ENCODE data around the gene AP1S1. TPM values are rescaled to one million over a fixed set of nuclear protein-coding genes. Genes with fewer than 3 reads are reported as not detected.

The AP1S1 gene
- total RNA-seq, 1 donor from 2014 or later = 23.6 TPM

DNA sequence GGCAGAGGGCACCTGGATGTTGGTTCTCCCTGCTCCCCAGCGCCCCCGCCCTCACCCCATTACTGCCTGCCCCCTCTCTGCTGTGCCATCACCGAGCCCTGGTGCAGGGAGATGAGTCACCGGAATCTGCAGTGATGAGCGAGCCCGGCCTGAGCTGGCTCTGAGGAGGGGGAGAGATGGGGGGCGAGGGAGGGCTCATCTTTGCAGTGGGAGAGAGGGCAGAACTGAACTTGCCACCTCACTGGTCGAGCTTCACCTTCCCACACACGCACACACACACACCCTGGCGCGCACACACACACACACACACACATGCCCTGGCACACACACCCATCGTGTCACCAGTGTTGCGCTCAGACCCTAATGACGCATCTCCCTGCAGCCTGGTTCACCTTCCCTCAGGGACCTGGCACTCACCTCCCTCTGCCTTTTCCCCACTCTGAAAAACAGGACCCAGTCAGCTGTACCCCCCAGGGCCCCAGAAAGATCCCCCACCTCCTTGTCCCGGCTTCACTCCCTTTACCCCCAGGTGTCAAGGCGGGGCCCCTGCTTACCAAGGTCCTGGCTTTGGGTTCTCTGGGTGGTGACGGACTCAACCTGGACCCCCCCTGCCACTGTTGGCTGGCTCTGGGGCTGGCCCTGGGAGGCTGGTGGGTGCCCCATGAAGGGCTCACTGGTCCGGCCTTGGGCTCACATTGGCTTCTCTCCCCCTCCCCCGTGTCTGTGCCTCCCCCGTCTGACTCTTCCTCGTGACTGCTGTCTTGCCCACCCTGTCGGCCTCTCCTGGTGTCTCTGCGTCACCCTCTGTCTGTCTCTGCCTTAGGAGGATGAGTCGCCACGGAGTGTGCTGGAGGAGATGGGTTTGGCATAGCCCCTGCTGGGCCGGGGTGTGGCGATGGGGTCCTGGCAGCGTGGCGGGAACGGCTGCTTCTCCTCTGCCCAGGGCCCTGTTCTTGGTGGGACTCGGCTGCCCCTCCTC is 5.7 kb downstream of the AP1S1 start:
- DNase-seq = no peak

DNA sequence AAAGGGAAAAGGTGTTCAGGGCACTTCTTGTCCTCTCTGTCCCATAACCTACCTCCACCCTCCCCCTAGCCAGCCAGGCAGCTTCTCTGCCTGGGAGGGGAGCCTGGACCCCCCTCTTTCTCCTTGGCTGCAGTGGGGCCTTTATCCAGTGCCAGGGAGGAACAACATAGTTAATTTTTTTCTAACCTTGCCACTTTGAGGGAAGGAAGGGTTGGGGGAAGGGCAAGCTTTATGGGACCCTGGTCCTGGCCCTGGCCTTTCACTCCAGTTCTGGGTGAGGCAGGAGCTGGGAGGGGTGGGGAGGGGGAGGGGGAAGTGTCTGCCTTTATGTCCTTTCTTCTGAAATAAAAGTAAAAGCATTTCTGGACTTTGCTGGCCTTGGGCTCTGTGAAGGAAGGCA is 6.6 kb downstream of the AP1S1 start:
- DNase-seq = no peak

DNA sequence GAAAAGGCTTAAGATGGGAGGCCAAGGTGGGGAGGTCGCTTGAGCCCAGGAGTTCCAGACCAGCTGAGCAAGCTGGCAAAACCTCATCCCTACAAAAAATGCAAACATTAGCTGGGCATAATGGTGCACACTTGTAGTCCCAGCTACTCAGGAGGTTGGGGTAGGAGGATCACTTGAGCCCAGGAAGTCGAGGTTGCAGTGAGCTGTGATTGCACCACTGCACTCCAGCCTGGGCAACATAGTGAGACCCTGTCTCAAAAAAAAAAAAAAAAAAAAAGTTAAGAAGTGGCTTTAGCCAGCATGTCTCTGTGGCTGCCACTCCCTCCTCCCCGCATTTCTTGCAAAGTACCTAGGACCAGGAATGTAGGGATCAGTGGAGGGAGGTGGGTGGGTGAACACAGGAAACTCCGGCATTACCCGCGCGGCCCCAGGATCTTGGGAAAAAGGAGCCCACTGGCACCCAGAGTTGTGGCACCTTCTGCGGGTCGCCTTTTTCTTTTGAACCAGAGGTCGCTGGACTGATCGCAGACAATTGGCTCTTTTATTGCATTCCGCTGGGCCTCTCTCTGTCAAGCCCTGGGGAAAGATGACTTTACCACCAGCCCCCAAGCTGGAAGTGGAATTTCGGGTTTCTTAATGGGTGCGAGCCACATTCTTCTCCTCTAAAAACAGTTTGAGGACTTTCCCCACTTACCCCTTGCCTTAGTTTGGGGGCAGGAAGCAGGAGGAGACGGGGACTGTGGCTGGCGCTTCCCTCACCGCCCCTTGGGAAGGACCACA is 7.6 kb downstream of the AP1S1 start:
- no peak for DNase-seq

DNA sequence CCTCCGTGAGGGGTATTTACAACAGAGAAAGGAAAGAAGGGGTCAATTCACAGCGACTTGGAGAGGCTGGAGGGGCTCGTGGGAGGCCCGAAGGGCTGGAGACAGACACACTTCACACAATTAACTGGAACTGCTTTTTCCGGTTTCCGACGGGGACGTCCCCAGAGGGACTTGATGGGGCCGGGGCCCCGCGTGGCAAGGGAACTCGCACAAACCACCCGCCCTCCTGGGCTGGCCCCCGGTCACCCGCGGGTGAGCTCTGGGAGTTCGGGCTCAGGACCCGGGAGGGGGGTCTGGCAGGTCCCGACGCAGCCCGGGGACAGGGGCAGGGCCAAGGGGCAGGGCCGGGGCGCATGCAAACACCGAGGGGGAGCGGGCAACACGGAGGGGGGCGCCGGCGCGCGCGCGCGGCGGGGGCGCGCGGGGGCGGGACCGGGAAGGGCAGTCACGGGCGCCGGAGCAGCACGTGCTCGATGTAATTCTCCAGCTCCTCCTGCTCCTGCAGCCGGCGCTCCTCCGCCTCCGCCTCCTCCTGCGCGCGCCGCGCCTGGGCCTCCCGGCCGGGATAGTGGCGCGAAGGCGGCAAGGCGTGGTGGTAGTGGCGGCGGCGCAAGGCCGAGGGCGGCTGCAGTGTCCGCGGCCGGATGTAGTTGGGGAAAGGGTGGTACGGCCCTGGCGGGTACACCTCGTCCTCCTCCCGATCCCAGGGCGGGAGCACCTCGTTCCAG is 8.4 kb downstream of the AP1S1 start:
- DNase-seq = peak; percentile 60

DNA sequence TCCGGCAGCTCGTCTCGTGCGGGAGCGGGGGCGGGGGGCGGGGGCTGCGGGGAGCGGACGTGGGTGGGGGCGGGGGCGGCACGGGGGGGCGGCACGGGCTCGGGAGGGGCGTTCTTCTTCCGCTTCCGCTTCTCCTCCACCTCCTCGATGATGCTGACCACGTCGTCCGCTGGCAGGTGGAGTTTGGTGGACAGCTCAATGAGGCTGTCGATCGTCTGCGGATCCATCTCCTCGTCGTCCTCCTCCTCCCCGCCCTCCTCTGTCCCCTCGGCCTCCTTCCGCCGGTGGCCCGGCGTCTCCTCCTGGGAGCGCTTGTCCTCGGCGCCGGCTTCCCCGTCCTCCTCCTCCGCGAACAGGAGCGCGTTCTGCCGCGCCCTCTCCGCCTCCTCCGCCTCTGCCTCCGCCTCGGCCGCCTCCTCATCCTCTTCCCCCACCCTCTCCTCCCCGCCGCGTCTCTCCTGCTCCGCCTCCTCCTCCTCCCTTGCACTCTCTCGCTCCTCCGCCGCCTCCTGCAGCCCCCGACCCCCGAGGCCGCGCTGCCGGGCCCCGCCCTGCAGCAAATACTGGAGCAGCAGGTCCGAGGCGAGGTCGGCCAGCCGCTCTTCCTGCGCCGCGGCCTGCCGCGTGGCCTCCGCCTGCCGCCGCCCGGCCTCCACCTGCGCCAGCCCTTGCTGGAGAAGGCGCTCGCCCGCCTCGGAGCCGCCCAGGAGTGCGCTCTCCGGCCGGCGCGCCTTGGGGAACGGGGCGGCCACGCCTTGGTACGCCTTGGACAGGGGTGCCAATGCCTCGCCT is 9.2 kb downstream of the AP1S1 start:
- no peak for DNase-seq

DNA sequence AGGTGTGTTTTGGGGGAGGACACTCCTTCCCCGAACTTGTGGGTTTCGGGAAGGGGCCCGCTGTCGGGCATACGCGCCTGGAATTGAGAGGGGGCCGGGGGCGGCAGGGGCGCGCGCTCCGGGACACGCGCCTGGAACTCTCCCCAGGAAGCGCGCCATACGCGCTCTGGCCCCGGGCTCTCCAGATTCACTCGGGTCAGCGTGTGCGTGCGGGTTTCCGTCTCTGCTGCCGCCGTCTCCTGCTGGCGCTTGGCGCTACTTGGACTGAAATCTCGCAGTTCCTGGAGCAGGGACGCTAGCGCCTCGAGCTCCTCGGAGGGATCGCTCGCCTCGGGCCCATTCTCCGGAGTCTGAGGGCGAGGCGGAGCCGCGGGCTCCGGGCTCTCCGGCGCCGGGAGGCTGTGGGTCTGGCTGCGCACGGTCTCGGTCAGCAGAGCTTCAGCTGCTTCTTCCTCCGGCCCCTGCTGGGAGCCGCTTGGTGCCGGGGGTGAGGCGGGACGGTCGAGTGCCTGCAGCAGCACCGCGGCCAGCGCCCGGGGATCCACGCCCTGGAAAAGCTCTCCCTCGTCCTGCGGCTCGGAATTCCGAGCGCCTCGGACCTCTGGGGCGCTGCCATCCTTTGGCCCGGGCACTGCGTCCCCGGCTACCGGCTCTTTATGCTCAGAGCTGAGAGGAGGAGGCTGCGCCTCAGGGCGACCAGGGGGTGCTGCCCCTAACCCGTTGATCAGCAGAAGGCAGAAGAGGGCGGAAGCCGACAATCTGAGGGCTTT is 10.0 kb downstream of the AP1S1 start:
- DNase-seq = peak; percentile 70

DNA sequence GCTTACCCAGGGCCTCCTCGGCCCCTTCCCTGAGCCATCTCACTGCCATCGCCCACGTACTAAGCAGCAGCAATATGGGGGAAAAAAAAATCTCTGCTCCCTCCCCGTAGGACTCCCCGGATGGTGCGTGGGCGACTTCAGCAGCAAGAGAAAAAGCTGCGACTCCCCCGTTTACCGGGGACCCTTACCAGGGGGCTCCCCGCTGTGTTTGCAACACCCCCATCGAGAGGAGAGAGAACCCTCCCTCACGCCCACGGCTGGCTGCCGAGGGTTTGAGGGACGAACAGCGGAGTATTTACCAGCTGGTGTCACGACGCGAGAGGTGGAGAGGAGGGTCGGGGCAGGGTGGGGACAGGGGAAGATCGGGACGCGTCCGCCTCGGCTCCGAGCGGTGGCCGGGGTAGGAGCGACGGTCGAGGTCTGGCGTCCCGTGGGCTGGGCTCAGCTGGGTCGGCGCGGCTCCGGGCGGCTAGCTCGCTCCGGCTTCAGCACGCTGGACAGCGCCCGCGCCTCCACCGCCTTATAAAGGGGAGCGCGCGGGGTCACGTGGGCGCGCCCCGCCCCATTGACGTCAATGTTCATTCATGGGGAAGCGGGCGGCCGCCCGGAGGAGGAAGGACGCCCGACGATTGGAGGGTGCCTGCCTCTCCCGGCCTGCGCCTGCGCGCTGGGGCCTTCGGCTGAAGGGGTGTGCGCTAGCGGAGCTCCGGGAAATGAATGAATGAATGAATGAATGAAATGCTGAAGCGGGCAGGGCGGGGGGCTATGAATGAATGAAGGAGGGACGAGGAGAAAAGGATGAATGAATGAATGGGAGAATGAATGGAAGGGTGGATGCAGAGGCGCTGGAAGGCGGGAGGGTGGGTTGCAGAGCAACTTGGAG is 11.0 kb downstream of the AP1S1 start, which contains the start of gene VGF:
Gene VGF, minus strand, starts transcription at position 495 of the 883 bp plus-strand sequence. CDS start 726 bp downstream, outside the sequence.
- DNase-seq = peak; percentile 96

DNA sequence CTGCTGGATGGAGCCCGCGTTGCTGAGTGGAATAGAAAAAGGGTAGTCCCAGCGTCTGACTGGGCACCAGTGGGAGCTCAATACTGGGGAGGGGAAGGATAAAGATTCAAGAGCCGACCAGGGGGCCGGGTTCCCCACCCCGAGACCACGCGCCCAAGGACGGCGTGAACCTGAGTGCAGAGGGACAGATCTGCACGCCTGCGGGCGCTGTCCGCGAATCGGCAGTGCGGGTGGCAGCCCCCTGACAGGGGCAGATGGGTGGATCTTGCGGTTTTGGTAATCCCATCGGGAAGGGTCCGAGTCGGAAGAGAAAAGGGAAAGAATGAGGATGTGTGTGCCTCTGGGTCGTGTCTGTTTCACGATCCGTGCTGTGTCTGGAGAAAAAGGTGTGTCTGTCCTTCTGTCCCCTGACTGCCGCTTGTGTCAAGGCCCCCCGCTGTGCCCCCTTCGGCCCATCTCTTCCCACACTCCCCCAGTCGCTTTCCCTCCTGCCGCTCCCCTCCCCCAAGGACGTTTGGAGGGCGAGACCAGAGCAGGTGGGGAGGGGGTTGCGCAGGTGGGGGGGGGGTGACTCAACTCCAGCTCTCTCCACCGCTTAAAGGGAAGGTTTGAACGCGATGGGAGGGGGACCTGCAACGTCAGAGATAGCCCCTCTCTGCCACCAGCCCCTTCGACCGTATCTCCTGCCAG is 11.8 kb downstream of the AP1S1 start:
- DNase-seq = no peak

DNA sequence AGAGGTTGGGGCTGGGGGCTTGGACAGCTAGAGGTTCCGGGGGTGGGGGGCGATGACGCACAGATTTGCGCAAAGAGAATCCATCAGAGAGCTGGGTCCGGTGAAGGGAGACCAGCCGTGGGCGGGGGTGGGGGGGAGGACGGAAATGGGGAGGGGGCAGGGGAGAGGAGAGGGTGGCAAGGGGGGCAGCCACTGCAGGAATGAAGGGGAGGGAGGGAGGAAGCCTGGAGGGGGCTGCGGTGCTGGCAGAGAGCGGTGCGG is 12.3 kb downstream of the AP1S1 start:
- no peak for DNase-seq

DNA sequence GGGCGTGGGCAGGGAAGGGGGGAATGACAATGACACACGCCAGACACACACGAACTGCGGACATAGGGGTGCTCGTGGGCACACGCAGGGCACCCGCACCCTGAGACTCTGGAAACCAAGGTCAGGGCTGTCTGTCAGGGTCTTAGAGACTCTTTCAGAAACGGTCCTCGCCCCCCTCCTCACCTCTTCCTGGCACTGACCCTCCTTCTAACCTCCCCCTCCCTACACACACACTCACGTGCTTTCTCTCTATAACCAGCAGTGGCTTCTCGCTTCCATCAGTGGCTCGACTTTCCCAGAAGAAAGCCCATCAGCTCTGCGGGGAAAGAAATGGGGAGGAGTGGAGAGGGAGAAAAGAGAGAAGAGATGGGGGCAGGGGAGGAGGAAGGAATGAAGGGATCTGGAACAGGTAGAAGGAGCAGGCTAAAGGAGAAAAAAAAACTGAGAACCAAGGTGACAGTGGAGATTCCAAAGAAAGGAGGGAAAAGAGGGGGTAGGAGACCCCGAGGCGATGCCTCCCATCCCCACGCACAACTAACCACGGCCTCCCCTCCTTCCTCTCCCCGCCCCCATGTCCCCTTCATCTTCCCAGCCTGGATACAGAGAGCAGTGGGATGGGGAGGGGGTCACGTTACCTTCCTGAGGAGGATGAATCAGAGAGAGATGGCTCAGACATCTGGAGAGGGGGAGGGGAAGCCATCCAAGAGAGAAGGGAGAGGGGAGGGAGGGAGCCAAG is 12.8 kb downstream of the AP1S1 start:
- no peak for DNase-seq

DNA sequence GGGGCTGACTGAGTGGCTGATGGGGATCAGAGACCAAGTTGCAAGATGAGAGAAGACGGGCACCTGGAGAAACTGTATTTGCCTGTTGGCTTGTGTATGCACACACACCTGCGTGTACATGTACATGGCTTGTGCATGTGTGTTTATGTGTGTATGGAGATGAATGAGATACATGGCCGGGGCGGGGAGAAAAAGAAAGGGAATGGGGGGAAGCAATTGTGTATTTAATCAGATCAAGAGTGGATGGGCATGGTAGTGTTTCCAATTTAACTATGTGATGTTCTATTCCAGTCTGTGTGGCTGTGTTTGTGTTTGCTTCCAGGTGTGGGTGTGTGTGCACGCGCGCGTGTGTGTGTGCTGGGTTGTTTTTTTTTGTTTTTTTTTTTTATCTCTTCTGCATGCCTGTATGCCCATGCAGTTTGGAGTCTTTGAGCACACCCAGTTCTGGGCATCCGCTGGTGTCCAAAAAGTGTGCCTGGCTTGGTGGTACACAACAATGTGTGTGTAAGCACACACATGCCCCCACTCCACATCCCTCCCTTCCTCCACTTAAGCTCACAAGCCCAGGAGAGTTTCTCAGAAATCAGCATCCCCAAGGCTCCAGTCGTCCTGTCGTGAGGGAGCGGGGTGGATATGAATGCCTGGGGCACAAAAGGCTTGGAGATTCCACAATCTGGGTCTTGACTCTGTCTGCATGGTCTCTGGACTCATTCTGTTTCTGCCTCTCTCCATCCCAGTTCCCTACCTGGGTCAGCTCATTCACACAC is 13.6 kb downstream of the AP1S1 start:
- no peak for DNase-seq

DNA sequence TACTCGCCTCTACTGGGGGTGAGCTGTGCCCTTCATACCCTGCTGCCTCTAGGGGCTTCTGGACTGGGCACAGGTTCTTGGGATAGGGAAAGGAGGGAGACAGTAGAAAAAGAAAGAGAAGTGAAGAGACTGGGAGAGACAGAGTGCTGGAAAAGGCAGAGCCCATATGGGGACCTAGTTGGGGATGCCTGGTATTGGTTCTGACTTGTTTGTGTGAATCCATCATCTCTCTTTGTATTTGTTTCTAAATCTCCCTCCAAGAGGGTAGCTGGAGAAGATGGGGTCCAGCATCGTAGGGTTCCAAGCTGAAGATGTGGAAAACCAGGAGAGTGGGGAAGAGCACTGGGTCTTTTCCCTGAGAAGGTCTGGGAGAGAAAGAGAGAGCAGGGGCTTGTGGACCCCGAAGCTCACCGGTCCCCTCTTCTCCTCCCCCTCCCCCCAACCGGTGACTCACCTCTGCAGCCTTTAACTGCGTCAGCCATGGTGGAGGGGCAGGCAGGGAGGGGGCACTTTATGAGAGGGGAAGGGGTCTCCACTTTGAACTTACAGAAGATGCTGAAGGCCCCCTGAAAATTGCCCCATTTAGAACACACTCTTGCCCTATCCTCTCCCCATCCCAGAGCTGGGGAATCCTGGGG is 14.3 kb downstream of the AP1S1 start:
- no peak for DNase-seq

DNA sequence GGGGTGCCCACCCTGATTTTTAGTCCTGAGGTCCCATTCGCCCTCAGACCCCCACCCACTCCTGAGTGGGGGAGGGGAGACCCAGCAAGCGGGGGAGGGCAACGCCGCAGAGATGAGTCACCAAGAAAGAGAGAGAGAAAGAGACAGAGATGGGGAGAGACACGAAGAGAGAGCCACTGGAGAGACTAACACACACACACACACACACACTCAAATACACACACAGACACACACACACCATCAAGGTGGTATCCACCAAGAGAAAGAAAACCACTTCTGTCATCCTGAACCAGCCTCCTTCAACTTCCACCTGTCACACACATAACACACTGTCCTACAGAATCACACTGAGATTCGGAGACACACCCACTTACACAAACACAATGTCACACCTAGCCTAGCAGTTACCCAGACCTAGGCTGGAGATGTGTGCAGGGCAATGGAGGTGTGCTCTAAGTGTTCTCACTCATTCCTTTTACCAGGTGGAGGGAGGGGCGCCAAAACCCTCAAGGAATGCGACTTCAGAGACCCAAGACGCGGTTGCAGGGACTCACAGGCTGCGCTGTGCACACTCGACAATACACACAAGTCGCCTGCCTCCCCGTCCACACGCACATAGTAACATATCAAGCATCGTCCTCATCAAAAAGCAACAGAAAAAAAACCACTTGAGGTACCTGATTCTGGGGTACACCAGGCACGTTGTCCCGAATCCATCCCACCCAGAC is 15.0 kb downstream of the AP1S1 start:
- DNase-seq = no peak

DNA sequence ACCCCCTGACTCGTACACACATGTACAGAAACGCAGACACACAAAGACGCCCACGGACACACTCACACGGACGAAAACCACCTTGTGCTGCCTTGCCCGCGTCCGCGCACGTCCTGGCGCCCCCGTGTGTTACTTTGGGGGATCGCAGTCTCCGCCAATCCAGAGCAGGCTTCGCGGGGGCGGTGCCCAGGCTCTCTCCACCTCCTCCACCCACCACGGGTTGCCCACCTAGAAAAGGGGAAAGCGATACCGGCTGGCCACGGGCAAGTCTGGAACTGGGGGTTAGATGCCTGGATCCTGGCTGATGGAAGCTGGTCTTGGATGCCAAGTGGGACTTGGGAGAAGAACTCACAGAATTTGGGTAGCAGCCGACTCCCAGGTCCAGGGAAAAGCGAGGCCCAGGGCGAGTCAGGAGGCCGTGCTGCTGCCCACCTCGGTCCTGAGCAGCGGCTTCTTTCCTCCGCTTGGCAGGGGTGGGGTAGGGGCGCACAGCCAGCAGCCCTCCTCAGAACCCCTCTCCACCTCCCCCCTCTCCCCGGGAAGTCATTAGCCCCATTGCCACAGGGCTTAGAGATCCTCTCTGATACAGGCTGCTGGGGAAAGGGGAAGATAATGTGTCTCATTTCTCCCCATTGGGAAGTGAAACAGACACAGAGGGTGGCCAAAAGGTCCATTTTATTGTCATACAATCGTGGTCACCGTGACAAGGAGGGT is 15.7 kb downstream of the AP1S1 start:
- peak; percentile 69 for DNase-seq

DNA sequence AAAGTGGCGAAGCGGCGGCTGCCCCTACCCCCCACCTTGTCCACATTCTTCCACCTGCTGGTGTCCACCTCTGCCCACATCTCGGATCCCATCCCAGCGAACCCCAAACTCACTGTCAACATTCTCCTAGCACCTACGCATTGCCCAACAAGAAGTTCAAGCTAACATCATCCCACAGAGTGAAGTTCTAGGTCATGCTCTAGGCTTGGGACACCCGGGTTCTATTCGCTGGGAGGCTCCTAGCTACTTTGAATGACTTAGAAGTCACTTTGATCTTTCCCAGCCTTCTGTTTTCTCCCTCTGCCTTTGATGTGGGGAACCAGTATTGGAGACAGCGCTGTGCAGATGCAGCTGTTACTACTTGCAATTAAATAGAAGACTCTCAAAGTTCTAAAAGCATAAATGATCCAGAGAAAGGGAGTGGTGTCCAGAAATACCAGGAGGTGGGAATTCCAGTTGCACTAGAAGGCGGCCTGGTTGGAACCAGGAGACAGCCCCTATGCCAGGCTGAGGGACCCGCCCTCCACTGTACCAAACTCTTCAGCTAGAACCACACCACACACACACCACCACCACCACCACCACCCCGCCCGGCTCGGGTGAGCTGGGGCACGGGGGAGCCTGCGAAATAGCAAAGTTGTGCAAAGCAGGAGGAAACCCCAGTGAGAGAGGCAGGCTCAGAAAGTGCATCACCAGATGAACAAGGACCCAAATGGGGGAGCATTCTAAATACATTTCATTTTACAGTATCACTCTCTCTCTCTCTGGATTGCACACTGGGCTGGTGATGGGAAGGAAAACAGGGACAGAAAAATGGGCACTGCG is 16.6 kb downstream of the AP1S1 start:
- DNase-seq = no peak

Measured in tongue (tissue), 2 donors.